GM12874 (cell line): Measurements from ENCODE around the gene EFCAB8.

ENCODE experiments used
- TF ChIP-seq, protein P1 (sequence below): IDR thresholded peaks from 2 replicates; pipeline ENCODE4 v1.5.1; 2011; ENCODE audit warnings: low read depth, mild to moderate bottlenecking, control low read depth, low read length, moderate library complexity; ENCODE audit not compliant: insufficient read depth

EFCAB8 gene

DNA sequence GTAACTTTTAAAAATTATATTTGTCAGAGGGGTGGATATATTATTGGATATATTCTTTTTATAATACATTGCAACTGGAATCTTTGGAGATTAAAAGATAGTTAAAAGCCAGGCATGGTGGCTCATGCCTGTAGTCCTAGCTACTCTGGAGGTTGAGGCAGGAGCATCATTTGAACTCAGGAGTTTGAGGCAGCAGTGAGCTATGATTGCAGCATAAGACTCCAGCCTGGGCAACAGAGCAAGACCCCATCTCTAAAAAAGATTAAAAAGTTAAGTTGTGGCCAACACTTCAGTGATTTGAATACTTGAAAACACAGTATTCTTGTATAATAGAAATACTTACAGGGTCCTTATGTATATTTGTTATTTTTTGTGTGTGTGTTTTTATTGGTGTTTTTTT lies 23.8 kb upstream of the EFCAB8 start:
- TF ChIP-seq, protein P1, sequence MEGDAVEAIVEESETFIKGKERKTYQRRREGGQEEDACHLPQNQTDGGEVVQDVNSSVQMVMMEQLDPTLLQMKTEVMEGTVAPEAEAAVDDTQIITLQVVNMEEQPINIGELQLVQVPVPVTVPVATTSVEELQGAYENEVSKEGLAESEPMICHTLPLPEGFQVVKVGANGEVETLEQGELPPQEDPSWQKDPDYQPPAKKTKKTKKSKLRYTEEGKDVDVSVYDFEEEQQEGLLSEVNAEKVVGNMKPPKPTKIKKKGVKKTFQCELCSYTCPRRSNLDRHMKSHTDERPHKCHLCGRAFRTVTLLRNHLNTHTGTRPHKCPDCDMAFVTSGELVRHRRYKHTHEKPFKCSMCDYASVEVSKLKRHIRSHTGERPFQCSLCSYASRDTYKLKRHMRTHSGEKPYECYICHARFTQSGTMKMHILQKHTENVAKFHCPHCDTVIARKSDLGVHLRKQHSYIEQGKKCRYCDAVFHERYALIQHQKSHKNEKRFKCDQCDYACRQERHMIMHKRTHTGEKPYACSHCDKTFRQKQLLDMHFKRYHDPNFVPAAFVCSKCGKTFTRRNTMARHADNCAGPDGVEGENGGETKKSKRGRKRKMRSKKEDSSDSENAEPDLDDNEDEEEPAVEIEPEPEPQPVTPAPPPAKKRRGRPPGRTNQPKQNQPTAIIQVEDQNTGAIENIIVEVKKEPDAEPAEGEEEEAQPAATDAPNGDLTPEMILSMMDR, result no peak

DNA sequence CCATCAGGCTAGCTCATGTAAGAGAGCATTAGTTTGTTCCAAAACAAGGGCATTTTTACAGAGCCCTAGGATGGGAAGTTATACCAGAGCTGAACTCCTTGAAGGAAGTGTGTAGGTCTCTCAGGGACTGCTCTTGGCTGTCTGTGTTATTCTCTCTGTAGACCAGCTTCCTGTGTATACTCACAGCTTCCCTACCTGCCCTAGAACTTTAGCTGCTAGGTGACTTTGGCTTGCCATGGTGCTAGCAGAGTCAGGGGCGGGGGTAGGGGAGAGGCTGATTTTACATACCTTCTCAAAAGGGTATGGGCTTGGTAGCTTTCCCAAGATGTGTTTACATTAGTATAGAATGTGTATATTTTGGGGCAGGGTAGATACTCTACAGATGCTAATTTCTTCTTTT lies 21.6 kb upstream of the EFCAB8 start:
- TF ChIP-seq, protein P1, result no peak

DNA sequence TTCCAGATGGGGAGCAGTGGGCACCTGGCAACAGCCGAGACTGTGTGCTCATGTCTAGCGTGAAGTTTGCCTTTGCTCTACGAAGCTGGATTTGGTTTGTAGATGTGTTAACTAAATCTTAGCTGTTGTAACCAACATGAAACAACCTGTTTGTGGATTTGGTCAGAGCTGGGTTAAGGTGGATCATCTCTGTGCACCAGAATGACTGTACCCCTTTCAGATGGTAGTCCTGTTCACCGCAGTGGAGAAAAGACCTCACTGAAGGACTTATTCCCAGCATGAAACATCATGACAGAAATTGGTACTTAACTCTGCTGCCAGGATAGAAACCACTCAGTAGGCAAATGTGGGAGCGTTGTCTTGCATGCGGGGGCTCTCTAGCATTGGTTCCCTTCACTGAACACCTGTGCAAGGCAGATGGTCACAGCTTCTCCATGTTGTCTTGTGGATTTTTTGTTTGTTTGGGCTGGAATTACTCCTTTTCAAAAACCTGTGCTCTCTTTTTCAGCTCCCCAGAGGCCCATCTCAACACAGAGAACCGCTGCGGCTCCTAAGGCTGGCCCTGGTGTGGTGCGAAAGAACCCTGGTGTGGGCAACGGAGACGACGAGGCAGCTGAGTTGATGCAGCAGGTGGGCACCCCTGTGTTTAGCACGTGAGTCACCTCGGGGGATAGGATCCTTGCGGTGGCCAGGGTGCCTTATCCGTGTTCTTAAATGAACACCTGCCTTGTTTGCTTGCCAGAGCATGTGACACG lies 19.3 kb upstream of the EFCAB8 start:
- TF ChIP-seq, protein P1, result no peak

DNA sequence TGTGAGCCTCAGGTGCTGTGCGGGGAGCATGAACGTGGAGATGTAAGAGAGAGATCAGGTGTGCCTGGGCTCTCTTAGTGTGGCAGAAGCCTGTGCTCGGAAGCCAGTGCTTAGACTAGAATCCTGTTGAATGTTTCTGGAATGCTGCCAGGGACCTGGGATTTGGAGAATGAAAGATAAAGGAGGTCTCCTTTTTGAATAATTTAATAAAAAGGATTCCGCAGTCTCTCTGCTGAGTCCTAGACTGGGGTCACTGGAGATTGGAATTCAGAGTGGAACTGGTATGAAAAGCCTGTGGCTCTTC lies 18.8 kb upstream of the EFCAB8 start:
- TF ChIP-seq, protein P1, result no peak

DNA sequence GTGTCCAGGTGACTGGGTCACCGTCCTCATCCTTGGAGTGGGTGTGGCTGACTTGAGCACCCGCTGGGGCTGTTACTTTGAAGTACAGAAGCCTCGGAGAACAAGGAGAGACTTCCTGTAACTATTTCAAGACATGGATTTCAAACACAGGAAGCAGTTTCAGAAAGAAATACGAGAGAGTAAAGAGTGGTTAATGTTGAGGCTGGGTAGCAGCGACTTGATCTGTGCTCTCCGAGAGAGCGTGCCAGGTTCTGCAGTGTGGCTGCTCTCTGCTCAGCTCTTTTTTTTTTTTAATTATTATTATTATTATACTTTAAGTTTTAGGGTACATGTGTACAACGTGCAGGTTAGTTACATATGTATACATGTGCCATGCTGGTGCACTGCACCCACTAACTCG lies 17.5 kb upstream of the EFCAB8 start:
- TF ChIP-seq, protein P1, result no peak

DNA sequence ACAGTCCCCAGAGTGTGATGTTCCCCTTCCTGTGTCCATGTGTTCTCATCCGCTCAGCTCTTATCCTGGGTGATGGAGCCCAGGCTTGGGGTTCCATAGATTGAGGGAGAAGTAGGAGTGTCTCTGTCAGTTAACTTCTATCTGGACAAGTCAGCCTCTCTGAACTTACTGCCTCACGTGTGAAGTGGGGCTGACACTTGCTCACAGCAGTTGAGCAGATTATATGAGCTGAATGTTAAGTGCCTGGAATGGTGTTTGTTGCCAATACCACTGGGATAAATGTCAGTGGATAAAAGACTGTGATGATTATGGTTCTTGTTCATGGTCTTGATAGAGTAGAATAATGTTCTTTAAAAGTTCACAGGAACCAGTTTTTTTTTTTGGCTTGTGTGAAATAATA lies 17.1 kb upstream of the EFCAB8 start:
- TF ChIP-seq, protein P1, result no peak

DNA sequence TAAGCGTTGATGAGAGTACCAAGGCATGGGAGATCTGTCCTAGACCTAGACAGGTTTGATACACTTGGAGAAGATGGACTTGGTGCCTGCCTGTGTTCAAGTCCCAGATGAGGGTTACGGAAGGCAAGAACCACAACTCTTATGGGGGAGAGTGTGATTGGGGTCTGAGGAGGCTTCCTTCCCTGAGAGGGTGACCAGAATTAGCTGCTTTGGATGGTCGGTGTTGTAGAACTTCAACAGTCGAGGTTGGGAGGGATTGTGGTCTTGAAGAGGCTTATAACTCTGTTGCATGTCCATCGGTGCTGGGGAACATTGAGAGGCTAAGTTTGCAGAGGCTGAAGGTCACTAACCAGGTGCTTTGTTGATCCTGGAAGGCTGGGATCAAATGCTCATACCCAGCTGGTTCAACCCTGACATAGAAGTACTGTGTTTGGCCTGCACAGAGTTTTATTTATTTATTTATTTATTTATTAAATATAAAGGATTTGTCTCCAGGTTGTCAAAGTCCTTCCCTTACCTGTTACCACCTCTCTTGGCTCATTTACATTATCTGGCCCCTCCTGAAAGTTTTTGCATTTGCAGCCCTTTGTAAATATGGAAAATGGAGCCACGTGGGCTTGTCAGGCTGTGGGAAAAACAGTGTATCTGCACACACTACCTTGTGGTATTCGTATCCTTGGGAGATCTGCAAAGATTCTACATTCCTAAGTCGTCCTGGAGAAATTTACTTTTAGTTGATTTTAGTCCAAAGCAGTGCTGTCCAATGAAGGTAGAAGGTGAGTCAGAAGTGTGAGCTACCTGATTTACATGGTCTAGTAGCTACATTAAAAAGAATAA lies 15.8 kb upstream of the EFCAB8 start:
- TF ChIP-seq, protein P1, result no peak
